Transverse colon (tissue), 4 donors: ENCODE results near the gene SPATA13. TPM values are rescaled to one million over a fixed set of nuclear protein-coding genes. Genes with fewer than 3 reads are reported as not detected.

Source experiments
- DNase-seq: peaks from one replicate; pipeline ENCODE4 v3.0.0-alpha.2; 2019
- H3K27ac ChIP-seq, 4 donors: fragments of 200-600 bp; sonication (generic); 2 replicates each; pipeline ENCODE4 v1.5.1; 2016 to 2018; ENCODE audit warnings: inconsistent platforms in 4 of 4
- H3K27me3 ChIP-seq: fragments of 200-600 bp; sonication (generic); 2 replicates; pipeline ENCODE4 v1.5.1; 2017; ENCODE audit warnings: inconsistent platforms
- H3K36me3 ChIP-seq, 4 donors: fragments of 200-600 bp; sonication (generic); 2 replicates each; pipeline ENCODE4 v1.5.1; 2017 to 2019; ENCODE audit warnings: inconsistent platforms in 4 of 4
- H3K4me1 ChIP-seq, 4 donors: fragments of 200-600 bp; sonication (generic); 2 replicates each; pipeline ENCODE4 v1.5.1; 2017 to 2020; ENCODE audit warnings: inconsistent platforms in 4 of 4
- H3K4me3 ChIP-seq, 4 donors: fragments of 200-600 bp; sonication (generic); 1 replicate in 1 of 4; 2 replicates in 3 of 4; pipeline versions ENCODE4 v1.5.1 to v1.6.1; 2017 to 2019; ENCODE audit warnings: inconsistent platforms in 4 of 4
- H3K9me3 ChIP-seq, 2 donors: fragments of 200-600 bp; sonication (generic); 2 replicates each; pipeline ENCODE4 v1.5.1; 2017 to 2019; ENCODE audit warnings: inconsistent platforms in 2 of 2
- EP300 ChIP-seq: sonication (generic); formaldehyde crosslinking; IDR thresholded peaks from one replicate; pipeline ENCODE4 v1.6.1; 2017; ENCODE audit warnings: antibody characterized with exemption, low read depth
- POLR2A ChIP-seq: fragments of 450-650 bp; IDR thresholded peaks from one replicate; pipeline ENCODE4 v1.6.1; 2016; ENCODE audit warnings: antibody characterized with exemption, mild to moderate bottlenecking, moderate library complexity
- POLR2AphosphoS5 ChIP-seq, 3 donors: sonication (generic); formaldehyde crosslinking; IDR thresholded peaks; one replicate each; pipeline ENCODE4 v1.6.1; 2016; ENCODE audit warnings: antibody characterized with exemption in 3 of 3
- WGBS, 2 donors: methylation state at CpG; one replicate each; pipeline ENCODE4 v1.1.5; 2018; ENCODE audit warnings: low coverage in 1 of 2; 5-methylcytosine and 5-hydroxymethylcytosine counted together
- in situ Hi-C, 4 donors: fragments of 200-750 bp; cut with MboI; loops; one replicate each; pipeline versions ENCODE4 v1.15.0 to v1.15.1; 2017; ENCODE audit warnings: low sequenced_read_pairs in 3 of 4, low pct_ligation_motif_present in 1 of 4, low pct_unique_long_range_greater_than_20kb in 1 of 4
- intact Hi-C: fragments of 100-400 bp; cut with DNase I; formaldehyde crosslinking; loops from one replicate; pipeline ENCODE4 v1.15.1; 2023; ENCODE audit warnings: low total_unique reads
- total RNA-seq, 4 donors: library from RNA; depleted of rRNA; stranded (reverse); fragments of >200 nt; gene quantifications; one replicate each; pipeline ENCODE4 v1.1.0, GENCODE V29; 2016
- TF ChIP-seq, protein P1 (sequence below), 5 experiments: fragments of 200-600 bp in 3 of 5; fragments of 450-650 bp in 2 of 5; sonication (generic) in 3 of 5; IDR thresholded peaks; 1 replicate in 2 of 5; 2 replicates in 3 of 5; pipeline ENCODE4 v1.5.1; 2016 to 2017; ENCODE audit warnings: antibody characterized with exemption in 5 of 5, inconsistent platforms in 3 of 5, mild to moderate bottlenecking in 2 of 5, moderate library complexity in 1 of 5

The SPATA13 gene
- total RNA-seq, 4 donors from 2014 or later = 85.1 to 612 (median 228) TPM

DNA sequence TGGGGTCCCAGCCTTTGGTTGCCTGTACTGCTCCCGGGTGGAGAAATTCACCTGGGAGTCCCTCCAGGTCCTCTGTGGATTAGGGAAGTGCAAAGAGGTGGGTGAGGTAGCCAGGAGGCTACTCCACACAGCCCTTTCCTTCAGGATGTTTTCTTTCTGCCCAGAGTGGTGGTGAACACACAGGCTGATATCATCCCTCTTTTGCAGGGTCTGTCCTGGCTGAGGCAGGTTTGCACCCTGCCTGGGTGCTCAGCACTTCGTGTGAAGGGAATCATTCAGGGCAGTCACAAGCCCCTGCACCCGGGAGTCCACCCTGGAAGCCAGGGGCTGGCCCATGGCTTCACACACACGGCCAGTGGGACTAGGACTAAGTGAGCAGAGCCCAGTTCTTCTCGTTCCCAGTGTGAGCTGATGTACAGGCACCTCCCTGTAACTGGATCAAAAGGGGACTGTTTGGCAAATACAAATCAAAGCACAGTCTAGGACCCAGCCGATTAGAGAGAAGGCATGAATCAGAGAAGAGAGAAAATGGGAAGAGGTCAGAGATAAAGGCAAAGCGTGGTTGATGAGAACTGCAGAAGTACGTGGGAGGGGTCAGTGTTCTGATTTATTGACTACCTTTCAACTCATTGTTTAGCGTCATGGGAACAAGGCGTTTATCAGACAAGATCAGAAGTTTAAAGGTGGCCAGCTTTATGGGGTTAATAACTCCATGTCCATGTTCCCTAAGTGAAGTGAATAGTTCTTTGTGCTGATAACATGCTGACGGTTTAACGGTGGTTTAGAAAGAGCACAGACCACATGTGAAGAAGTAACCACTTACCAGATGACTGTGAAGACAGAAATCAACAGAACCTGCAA, 30.4 kb upstream of the SPATA13 start:
- Histone ChIP-seq H3K9me3 (no peaks in the 10 kb centered on the region), H3K36me3 (no peaks in the 10 kb centered on the region), H3K27ac (peak overlapping the region in 1 of 4 donors; percentile 10), H3K4me1 (peaks cover 0 to 27% (median 8%) of the 10 kb centered on the region in 4 donors), H3K4me3 (no peak overlapping the region), H3K27me3 (no peaks in the 10 kb centered on the region)
- in situ Hi-C loops (no loop called here), intact Hi-C loops (no loop called here)
- no peak for DNase-seq
- WGBS, 2 donors = 18 to 29% methylated on average over 2 to 12 of the region's 12 CpGs
- TF ChIP-seq EP300 = no peak
- TF ChIP-seq, protein P1, sequence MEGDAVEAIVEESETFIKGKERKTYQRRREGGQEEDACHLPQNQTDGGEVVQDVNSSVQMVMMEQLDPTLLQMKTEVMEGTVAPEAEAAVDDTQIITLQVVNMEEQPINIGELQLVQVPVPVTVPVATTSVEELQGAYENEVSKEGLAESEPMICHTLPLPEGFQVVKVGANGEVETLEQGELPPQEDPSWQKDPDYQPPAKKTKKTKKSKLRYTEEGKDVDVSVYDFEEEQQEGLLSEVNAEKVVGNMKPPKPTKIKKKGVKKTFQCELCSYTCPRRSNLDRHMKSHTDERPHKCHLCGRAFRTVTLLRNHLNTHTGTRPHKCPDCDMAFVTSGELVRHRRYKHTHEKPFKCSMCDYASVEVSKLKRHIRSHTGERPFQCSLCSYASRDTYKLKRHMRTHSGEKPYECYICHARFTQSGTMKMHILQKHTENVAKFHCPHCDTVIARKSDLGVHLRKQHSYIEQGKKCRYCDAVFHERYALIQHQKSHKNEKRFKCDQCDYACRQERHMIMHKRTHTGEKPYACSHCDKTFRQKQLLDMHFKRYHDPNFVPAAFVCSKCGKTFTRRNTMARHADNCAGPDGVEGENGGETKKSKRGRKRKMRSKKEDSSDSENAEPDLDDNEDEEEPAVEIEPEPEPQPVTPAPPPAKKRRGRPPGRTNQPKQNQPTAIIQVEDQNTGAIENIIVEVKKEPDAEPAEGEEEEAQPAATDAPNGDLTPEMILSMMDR (IDR thresholded peaks at IDR 0.05) = no peak
- TF ChIP-seq POLR2AphosphoS5 (IDR thresholded peaks at IDR 0.05) = no peak
- no peak for TF ChIP-seq POLR2A

- intact Hi-C loops (no loop called here), in situ Hi-C loops (no loop called here)
- no peak overlapping the region for H3K27ac ChIP-seq
- 50% methylated on average over 1 of the region's 1 CpG; no CpG with 5 or more reads in 1 of the 2 donors for WGBS, 2 donors
- DNase-seq = no peak
- no peak overlapping the region for H3K4me3 ChIP-seq
- H3K9me3 ChIP-seq = no peaks in the 10 kb centered on the region
- TF ChIP-seq EP300 (no peak), POLR2AphosphoS5 (IDR thresholded peaks at IDR 0.05) (no peak), POLR2A (no peak)
- TF ChIP-seq, protein P1 (IDR thresholded peaks at IDR 0.05) = no peak
- no peaks in the 10 kb centered on the region for H3K36me3 ChIP-seq
- H3K27me3 ChIP-seq = no peaks in the 10 kb centered on the region
- peaks cover 0 to 26% (median 7%) of the 10 kb centered on the region in 4 donors for H3K4me1 ChIP-seq
Observed at GRCh38 chr13:24131749-24132148, 28.8 kb upstream of the SPATA13 start.

DNA sequence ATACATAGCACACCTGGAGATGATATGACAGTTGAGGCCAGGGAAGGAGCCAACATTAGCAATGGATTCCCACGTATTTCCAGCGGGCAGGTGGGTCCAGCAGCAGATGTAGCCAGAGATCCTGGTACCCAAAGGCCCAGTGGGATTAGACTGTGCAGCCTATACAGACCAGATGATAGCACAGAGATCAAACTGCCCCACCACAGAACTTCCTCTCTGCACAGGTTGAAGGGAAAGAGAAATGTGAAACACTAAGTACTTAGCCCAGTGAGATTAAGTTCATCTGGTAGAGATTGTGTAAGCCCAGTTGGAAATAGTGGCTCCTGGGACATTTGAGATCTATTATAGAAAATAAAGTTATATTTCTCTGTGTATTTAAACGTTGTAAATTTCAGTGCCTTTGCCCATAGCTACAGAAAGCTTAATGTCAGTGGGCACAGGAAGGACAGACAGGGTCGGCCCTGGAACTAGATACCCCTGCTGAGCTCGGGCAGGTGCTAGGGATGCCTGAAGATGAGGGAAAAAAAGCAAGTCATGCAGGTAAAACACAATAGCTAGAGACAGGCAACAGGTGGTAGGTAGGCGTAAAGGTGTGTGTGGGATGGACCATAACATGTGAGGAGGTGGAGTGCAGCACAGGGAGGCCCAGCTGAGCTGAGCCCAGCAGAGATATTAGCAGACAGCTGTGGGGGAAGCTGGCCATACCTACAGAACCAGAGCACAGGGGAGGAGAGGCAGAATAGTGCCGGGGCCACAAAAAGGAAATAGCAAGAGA, 27.3 kb upstream of the SPATA13 start:
- DNase-seq = no peak
- Histone ChIP-seq H3K27me3 (no peaks in the 10 kb centered on the region), H3K27ac (no peak overlapping the region), H3K4me3 (no peak overlapping the region), H3K4me1 (peaks cover 0 to 16% (median 4%) of the 10 kb centered on the region in 4 donors), H3K9me3 (no peaks in the 10 kb centered on the region), H3K36me3 (no peaks in the 10 kb centered on the region)
- in situ Hi-C loops = no loop called here
- WGBS, 2 donors = 74% methylated on average over 5 to 7 of the region's 7 CpGs
- TF ChIP-seq POLR2A (no peak), POLR2AphosphoS5 (IDR thresholded peaks at IDR 0.05) (no peak), EP300 (no peak)
- TF ChIP-seq, protein P1 (IDR thresholded peaks at IDR 0.05) = no peak
- intact Hi-C loops = no loop called here

DNA sequence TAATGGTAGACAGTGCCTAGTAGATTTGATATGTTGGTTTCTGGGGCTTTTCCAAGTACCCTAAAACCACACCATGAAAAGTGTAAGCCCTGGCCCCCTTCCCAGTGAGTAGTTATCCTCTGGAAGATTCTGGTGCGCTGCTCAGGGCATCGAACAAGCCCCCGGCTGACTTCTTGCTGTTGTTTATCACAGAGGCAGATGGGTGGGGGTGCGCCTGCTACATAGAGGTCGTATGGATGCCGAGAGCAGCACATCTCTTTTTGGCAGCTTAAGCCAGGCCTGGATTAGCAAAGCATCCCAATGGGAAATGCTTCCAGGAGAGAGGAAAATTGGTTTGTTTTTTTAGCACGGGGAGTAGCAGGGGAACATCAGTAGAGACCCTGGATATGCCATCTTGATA, 26.3 kb upstream of the SPATA13 start:
- in situ Hi-C loops = no loop called here

More for the DNA sequence above, 26.3 kb upstream of the SPATA13 start:
- 71% methylated on average over 7 of the region's 7 CpGs; no CpG with 5 or more reads in 1 of the 2 donors for WGBS, 2 donors
- H3K4me1 ChIP-seq = peaks cover 0 to 13% (median 4%) of the 10 kb centered on the region in 4 donors
- no peaks in the 10 kb centered on the region for H3K9me3 ChIP-seq
- no peak overlapping the region for H3K27ac ChIP-seq
- intact Hi-C loops = no loop called here
- no peak overlapping the region for H3K4me3 ChIP-seq
- DNase-seq = no peak
- H3K27me3 ChIP-seq = no peaks in the 10 kb centered on the region
- no peaks in the 10 kb centered on the region for H3K36me3 ChIP-seq
- TF ChIP-seq, protein P1 (IDR thresholded peaks at IDR 0.05) = no peak
- TF ChIP-seq POLR2AphosphoS5 (IDR thresholded peaks at IDR 0.05) (no peak), POLR2A (no peak), EP300 (no peak)
